ENCODE results near the gene ABHD2.
"Not testable (repeated sequence)": the region's sequence is repeated elsewhere in the genome, so short reads cannot be mapped to it uniquely, and the experiment has no call there.

Gene ABHD2

DNA sequence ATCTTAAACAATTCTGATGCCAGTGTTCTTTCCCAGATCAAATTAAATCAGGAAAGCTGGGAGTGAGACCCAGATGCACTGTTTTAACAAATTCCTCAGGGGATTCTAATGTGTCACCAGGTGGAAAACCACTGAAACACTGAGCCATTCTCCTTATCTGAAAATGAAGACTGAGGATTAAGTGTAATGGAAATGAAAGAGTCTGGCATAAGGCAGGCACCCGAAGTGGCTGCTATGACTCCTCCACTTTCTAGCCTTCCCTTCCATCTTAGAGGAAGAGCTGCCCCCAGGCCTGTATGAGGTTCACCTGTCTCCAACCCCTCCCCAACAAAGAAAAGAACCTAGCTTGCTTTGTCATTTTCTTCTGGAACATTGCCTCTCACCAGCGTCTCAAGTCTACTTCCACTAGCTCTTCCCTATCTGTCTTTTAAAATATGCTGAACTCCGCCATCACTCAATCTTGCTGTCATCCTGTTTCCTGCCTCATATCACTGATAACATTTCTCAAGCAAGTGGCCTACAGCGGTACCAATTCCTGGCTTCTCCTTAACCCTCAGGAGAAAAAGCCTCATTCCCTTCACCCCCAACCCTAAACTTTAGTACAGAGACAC lies 13.7 kb upstream of the ABHD2 start:
- FAIRE-seq (no peak), DNase-seq (ENCODE audit: low spot score) (no peak)

DNA sequence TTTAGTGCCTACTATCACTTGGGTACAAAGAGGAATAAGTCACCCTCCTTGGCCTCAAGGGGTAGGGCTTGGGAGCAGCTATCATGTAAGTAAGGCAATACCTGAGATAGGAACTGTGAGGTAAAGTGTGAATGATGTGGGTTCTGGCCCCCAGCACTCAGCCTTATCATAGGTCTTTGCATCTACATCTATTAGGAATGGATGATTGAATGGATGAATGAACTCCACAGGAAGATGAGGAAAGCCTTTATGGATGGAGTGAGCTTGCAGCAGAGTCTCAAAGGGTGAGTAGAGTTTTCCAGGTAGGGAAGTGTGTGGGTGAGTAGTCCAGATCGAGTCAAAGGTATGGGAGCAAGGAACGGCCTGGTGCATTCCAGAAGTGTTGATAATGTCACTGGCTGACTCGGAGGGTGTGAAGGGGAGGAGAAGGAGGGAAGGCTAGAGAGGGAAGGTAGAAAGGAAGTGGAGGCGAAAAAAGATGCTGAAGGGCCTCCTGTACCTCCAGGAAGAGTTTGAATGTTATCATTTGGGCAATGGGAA lies 13.1 kb upstream of the ABHD2 start:
- FAIRE-seq: no peak
- DNase-seq (ENCODE audit: low spot score): no peak

DNA sequence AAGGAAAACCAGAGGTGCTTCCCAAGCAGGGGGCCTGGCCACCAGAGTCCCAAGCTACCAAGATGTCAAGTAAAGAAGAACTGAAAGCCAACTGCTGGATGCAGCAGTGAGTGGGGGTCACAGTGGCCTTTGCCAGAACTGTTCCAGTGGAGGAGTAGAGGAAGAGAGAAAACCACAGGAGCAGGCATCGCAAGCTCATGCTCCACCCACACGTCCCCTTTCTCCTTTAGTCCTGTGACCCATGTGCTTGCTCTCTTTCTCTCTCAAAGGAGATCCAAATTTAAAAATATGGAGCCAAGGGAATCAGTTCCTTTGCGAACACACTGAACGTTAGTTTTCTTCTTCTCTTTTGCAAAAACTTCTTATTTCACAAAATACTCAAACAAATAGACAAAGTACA lies 12.4 kb upstream of the ABHD2 start:
- no peak for FAIRE-seq
- DNase-seq (ENCODE audit: low spot score): no peak

DNA sequence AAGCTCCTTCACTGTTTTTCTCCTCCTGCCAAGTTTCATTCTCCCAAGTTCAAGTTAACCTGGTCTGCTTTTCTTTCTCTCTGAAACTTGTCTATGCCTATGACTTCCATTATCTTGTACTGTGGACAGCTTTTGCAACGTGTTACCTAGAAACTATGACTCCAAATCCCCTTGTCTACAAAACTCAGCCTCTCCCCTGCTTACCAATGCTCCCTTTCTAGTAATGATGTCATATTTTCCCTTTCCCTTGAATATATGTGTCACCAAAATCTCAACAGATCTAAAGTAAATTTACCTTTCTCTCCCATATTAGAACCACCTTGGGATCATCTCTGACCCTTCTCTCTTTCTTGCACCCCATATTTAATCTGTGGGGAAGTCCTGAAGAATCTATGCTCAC lies 10.5 kb upstream of the ABHD2 start:
- DNase-seq (ENCODE audit: low spot score) (no peak), FAIRE-seq (no peak)

DNA sequence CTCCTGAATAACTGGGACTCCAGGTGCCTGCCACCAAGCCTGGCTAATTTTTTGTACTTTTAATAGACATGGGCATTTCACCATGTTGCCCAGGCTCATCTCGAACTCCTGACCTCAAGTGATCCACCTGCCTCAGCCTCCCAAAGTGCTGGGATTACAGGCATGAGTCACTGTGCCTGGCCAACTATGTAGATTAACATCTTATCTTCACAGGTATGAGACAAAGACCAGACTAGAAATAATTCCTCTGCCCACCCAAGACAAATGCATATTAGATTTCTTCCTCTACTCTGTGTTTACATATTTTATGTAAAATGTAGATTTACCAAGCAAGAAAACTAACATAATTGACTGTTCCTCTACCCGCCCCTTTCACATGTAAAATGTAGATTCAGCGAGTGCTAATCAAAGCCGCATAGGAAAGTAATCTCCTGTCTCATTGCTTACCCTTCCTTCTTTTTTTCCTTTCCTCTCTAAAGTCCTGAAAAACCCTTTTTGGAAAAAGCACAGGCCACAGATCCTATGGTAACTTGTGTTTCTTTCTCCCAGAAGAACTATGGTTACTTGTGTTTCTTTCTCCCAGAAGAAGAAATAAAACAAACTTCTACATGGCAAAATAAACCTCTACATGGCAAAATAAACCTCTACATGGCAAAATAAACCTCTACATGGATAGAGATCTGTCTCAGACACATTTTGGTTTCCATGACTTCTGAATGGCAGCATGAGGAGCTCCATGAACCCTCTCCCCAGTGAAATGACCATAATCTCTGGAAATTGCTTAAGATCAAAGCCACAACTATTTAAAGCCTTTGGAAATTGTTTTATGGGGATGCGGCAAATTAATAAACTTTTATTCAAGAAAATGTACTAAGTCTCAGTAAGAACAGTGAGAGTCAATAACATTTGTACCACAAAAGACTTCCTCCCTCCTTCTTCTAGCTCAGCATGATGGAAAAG lies 9.1 kb upstream of the ABHD2 start:
- DNase-seq (ENCODE audit: low spot score) (no peak), FAIRE-seq (no peak)

DNA sequence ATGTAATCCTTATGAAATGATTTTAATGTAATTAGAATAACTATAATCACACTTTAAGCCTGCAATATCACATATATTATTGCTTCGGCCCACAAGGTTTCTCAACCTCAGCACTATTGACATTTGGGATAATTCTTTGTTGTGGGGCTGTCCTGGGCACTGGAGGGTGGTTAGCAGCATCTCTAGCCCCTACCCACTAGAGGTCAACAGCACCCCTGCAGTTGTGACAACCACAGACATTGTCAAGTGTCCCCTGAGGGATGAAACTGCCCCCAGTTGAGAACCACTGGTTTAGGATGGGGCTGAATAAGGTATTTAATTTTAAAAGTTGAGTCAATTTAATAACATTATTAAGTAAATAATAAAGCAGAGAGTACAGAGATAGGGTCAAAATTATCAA lies 6.4 kb upstream of the ABHD2 start:
- FAIRE-seq (no peak), DNase-seq (ENCODE audit: low spot score) (no peak)

DNA sequence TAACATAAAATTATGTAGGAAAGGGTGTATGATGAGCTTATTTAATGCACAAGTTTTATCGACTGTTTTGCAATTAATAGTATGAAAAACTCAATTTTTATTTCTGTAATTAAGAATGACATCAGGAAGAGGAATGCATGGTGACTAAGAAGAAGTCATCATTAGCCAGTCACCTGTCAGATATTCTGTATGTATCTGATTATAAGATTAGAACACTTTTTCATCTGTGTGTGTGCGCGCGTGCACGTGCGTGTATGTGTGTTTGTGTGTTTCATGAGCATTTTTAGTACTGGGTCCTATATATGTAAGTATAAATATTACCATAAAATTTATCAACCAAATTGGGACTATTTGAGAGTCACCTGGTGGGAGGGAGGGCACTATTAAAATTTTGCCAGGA lies 5.0 kb upstream of the ABHD2 start:
- no peak for DNase-seq (ENCODE audit: low spot score)
- FAIRE-seq: no peak

DNA sequence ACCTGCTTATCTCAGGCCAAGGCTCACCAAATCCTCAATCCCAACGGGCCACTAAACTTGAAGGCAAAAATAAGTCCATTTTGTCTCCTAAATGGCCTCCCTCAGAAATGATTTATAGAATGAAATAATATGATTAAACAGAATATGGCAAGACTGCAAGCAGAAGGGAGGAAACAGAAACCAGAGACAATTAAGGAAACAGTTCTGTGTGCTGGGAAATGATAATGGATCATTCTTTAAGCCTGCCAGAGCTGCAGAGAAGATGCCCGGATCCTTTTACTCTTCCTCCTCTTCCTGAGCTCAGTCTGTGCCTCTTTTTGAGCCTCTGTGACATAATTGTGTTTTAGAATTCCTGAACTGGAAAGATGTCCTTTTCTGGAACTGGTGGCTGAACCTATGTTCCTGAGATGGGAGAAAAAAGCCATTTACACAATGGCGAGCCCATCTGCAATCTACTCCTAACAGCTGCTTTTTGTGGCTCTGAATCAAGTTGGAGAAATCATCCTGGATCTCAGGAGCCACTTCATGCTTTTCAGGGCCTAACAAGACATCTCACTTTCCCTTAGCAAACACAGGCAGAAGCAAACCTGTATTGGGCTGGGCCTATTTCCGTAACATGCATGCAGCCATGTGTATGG lies 2.8 kb upstream of the ABHD2 start:
- DNase-seq (ENCODE audit: low spot score) (no peak), FAIRE-seq (no peak)

DNA sequence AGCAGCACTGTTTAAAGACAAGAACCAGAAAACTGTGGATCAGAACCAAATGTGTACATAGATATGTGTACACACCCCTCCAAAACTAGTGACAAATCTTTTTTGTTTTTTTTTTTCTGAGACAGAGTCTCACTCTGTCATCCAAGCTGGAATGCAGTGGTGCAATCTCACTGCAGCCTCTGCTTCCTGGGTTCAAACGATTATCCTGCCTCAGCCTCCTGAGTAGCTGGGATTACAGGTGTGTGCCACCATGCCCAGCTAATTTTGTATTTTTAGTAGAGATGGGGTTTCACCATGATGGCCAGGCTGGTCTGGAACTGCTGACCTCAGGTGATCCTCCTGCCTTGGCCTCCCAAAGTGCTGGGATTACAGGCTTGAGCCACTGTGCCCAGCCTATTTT lies 2.3 kb upstream of the ABHD2 start:
- not testable (repeated sequence) for FAIRE-seq; DNase-seq (ENCODE audit: low spot score)

DNA sequence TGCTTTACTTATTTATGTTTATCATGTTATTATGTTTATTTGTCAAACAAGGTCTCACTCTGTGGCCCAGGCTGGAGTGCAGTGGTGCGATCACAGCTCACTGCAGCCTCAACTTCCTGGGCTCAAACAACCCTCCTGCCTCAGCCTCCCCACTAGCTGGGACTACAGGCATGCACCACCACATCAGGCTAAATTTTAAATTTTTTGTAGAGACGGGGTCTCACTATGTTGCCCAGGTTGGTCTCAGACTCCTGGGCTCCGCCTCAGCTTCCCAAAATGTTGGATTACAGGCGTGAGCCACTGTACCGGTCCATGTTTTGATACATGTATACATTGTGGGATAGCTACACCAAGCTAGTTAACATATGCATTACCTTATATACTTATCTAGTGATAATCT lies 1.9 kb upstream of the ABHD2 start:
- not testable (repeated sequence) for FAIRE-seq

DNA sequence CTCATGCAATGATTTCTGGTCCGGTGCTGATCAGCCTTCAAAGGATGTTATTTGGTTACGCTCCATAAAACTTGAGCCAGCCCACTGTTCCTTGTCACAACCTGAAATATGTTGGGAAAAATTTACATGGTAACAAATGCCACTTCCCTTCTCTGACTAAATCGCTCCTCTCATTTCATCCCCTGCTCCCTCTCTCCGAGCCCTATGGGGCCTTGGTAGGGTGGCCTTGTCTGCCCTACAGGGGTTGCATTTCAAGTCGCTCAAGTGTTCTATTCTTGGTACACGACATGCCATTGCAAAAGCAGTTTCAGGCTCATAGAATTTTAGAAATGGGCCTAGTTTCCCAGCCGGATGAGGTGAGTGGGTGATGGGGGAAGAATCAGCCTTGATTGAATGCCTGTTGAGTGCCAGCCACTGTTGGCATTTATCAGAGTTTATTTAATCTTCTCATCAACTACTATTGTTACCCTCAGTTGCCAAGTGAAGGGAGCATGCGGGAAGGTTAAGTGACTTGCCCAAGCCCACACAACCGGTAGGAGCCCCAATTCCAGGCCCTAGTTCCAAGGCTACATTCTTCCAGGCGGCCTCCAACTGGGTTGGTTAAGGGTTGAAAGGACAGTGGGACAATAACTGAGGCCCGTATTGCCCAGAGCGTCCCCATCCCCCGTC lies 961 bp upstream of the ABHD2 start:
- DNase-seq (ENCODE audit: low spot score) (no peak), FAIRE-seq (no peak)

More for the DNA sequence above, 1.9 kb upstream of the ABHD2 start:
- not testable (repeated sequence) for DNase-seq (ENCODE audit: low spot score)

DNA sequence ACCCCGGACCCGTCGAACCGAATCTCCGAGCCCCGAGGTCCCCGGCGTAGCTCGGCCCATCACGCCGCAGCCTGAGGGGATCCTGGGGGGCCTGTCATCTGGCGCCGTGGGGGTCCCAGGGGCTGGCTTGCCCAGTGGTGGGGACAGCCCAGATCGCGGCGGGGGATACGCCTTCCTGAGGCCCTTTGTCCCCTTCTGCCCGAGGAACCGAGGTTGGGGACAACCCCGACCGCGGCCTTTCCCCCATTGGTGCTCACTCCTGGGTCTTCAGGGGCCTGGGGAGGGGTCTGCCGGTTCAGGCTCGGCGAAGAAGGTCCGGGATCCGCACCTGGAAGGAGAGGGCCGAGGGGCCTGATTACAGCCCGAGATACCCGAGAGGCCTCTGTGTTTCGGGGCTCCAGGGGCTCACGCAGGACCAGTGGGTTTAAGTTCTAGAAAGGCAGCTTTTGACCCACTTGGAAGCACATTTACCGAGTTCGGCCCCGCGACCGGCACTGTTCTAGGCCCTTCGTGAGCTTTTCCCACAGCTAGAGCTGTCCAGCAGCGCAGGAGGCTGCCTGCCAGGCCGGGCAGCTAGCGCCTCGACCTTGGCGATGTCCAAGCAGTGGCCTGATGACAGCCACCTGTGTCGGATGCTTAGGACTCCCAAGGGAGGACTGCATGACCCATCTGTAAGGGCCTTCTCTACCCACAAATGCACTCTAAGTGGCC lies 504 bp downstream of the ABHD2 start:
- DNase-seq (ENCODE audit: low spot score) (no peak), FAIRE-seq (no peak)

DNA sequence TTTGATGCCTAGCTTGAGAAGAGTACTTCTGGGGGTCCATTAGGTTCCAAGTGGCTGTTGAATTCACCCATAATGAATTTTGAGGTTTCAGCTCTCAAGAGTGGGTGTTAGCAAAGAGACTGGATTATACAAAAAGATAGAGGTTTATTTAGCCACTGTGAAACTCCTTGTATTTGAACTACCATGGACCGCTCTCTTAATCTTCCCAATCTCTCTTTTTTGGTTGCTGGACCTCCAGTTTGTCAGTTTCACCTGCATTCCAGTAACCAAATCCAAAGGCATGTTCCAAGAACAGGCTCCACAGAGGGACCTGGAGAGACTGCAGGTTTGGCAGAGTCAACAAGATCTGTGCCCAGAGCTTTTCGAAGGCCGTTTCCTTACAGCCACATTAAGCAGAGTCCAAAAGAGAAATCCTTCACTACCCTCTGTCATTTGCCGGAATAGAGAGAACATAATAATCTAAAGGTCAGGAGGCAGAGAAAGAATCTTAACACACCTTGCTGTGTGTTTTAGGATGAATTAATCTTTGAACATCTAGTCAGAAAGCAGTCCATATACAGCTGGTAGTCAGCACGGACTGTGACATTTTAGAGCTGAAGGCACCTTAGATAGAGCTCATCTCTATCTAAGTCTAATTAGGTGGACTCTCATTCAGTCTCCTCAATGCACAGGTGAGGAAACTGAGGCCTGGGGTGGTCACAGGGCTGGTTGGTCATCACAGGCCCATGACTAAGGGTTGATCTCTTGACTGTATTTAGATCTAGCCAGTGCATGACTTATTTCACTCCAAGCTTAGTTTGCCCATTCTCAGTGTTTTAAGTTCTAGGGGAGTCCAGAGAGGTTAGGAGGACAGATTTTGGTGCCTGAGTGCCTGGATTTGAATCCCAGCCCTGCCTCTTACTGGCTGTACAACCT lies 1.3 kb downstream of the ABHD2 start:
- DNase-seq (ENCODE audit: low spot score): no peak
- no peak for FAIRE-seq

DNA sequence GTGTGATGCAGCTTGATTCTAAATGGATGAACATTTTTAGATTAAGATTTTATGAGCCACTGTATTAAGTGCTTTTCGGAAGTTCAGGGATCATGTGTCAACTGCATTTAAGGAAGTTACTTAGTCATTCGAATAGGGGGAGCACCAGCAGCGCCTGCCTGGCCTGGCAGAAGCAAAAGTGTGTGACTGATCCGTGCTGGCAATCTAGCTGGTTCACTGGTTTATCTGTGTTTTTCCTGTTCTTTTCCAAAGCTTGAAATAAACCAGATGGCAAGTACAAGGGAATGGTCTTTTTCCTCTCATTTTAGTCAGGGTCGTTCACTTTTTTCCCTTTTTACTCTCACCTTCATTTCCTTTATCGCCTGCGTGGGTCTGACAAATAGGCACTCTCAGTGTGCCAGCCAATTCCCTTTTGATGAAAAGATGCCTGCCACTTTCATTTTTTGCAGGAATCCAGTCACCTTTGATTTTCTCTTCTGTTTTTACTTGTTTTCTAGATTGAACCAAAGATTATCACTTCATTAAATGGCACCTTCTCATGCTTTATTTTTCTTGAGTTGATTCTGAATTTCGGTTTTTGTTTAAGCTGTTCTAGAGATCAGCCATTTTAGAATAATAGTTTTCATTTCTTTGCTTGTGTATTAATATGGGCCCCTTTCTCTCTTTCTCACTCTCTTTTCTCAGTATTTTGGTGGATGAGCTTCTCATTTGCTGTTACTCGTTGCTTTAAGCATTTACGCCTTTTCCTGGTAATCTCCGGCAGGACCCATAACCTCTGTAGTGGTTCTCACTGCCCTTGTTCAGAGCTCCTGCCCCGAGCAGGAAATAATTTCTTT lies 2.8 kb downstream of the ABHD2 start:
- FAIRE-seq (no peak), DNase-seq (ENCODE audit: low spot score) (no peak)

DNA sequence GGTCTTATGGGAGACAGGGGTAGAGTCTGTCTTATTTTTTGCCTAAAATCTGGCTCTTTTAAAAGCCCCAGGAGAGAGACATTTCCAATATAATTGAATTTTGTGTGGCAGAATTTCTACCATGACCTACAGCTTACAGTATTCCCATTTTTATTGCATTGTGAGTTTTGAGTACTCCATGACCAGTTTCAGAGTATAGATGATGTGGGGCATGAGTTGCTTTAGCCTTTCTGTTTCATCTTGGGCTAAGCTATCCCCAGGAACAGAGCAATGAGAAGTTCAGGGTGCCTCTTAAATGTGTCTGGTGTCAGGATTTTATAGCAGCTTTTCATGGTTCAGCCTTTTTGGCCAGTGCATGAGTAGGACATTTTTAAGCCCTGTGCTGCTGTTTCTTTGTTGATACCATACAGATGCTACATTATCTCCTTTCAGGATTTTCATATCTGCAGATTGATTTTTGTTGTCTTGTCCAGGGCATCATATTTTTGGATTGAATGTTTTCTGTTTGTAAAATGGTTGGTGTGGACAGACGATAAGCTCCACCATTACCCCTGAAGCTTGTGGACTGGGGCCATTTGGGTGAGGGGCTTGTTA lies 3.5 kb downstream of the ABHD2 start:
- no peak for FAIRE-seq
- no peak for DNase-seq (ENCODE audit: low spot score)

DNA sequence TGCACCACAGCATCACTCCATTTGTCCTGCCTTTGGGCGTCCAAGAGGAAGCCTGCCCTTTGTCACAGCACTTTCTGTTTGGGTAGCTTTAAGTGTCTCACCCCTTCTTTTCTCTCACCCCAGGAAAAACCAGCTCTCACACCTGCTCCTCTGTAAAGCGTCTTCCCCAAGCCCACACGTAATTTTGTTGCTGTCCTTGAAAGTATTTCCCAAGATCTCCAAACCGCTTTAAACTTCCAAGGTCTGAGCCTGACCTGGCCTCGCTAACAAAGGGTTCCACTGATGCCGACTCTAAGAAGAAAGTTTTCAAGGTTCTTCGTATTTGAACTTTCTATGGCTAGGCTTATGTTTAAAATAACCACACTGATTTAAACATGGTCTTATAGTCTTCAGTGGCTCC lies 5.3 kb downstream of the ABHD2 start:
- FAIRE-seq (no peak), DNase-seq (ENCODE audit: low spot score) (no peak)

DNA sequence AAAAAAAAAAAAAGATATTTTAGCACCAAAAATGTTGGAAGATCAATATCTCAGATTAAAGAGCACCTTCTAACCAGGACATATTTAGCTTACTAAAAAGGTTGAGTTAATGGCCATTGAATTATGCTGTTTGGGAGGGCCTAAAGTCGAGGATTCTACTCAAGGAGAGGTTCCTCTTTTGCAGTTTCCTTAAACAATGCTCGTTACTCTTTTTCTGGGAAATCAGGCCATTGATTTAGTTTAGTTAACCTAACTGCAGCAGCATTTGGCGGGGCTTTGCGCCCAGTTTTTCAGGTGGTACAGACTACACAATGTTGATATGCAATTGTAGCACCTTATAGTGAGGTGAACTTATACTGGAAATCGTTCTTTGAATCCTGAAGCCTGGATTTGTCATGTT lies 6.8 kb downstream of the ABHD2 start:
- DNase-seq (ENCODE audit: low spot score): no peak
- FAIRE-seq: no peak

DNA sequence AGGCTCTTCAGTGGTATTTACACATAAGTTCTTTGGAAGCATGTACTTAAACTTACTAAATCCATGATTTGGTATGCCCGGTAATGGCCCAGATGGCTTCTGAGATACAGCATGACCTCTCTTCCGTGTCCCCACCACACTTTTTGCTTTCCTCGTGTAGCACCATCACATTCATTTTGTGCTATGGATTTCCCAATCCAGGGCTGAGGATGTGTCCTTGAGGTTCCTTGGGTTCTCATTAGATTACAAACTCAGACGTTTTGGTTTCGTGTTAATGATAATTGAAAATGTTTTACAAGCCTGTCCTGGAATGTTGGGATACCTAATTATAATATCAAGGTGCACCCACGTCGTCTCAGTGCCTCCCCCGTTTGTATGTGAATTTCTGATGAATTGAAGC lies 7.3 kb downstream of the ABHD2 start:
- FAIRE-seq: no peak
- no peak for DNase-seq (ENCODE audit: low spot score)

DNA sequence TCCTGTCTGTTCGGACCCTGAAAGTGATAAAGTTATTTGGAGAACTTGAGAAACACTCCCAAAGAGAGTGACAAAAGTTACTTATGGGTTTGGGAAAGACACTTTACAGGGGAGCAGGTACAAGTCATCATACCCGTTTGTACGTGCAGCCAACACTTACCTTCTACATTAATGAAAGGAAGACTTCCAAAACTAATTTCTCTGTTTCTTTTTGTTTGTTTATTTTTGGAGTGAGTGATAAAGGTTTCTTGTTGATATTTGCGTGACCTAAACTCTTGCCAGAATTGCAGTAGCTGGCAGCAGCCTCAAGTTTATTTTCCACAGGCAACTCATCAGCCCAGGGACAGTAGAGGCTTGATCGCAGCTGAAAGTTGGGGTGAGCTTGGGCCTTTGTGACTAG lies 8.4 kb downstream of the ABHD2 start:
- FAIRE-seq (no peak), DNase-seq (ENCODE audit: low spot score) (no peak)

All from urothelium cell line (cell line).